ENCODE results near the gene LRRC45.

GRCh38 chr17:82052638-82053059, 29.5 kb downstream of the LRRC45 start:
- TF ChIP-seq MAFF (IDR thresholded peaks at IDR 0.05; ENCODE audit: low read length) (no peak), FOSL1 (tag; conservative IDR thresholded peaks at IDR 0.05) (no peak), HDAC2 (IDR thresholded peaks at IDR 0.05) (no peak), JUNB (CRISPR knock-in tag; conservative IDR thresholded peaks at IDR 0.05) (no peak)
